CD4-positive, alpha-beta T cell treated with Interferon gamma for 1 hour (primary cell): ENCODE measurements around the gene SPTLC3.
"Not testable (repeated sequence)": the region's sequence is repeated elsewhere in the genome, so short reads cannot be mapped to it uniquely, and the experiment has no call there.

ENCODE experiments used
- DNase-seq: peaks from one replicate; pipeline ENCODE4 v3.0.0-alpha.2; 2020

The SPTLC3 gene

DNA sequence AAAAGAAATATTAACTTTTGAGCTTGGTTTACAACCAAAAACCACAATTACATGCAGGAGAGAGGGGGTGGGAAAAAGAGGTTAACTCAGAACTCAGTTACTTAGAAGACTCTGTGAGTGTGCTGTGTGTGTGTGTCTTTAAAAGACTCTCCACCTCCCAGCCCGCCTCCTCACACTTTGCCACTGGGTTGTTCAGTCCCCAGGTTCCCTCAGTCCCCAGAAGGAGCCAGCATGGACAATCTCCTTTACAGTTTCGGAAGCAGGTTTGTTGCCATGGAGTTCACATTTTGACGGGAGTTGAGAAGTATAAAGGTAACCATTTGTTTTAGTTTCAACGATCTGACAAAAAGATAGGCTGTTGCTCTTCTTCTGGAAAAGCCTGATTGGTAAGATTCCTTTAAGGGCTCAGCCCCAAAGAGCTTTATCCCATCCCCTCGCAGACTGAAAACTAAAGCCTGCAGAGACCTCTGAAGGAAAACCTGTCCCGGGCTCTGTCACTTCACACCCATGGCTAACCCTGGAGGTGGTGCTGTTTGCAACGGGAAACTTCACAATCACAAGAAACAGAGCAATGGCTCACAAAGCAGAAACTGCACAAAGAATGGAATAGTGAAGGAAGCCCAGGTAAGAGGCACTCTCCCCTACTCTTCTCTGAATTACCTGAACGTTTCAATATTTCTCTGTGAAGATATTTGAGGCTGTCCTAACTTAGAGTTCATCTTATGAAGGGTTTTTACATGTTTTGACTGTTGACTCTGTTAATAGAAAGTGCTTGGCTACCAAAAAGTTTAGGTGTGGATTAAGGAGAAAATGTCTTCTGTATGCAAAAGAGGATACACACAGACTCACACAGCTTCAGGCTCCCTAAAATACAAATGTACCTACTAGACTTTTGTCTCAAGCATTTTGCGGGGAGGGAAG lies at the start of gene SPTLC3:
Gene SPTLC3 (plus strand): TSS at position 212 of the 921 bp plus-strand sequence. CDS start 296 bp downstream, at position 508.
- no peak for DNase-seq

GRCh38 chr20:12961725-12962124 lies 47.0 kb upstream of the SPTLC3 start:
- no peak for DNase-seq

DNA sequence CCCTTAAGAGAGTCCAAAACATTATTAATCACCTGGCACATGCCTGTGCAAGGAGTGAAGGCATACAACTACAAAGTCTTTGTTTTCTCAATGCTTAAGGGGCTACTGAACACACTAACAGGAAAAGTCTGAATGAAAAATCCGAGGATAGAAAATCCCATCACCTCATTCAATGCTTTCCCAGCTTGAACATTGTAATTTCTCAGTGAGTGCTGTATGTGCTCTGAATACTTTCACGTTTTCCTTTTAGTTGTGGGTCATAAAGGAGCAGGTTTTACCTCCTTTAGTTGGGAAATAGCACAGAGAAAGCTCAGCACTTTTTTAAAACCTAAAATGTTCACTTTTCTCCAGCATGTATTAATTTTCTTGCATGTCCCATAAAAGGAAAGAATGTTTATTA lies 45.9 kb upstream of the SPTLC3 start:
- DNase-seq = no peak

DNA sequence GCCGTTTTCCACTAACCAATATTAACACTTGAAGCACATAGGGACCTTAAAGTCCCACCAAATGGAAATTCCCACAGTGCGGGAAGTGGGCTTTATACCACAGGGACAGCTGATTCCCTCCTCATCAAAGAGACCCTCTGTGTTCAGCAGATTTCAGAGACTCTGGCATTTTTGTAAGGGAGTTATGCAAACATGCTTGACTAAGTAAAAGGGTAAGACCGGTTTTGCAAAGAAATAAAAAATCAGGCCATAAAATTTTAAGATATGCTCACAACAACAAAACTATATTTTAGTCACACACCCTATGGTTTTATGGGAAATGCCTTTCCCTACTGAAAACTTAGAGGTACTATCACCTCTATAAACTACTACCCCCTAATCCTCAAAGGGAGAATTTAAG lies 45.4 kb upstream of the SPTLC3 start:
- no peak for DNase-seq

DNA sequence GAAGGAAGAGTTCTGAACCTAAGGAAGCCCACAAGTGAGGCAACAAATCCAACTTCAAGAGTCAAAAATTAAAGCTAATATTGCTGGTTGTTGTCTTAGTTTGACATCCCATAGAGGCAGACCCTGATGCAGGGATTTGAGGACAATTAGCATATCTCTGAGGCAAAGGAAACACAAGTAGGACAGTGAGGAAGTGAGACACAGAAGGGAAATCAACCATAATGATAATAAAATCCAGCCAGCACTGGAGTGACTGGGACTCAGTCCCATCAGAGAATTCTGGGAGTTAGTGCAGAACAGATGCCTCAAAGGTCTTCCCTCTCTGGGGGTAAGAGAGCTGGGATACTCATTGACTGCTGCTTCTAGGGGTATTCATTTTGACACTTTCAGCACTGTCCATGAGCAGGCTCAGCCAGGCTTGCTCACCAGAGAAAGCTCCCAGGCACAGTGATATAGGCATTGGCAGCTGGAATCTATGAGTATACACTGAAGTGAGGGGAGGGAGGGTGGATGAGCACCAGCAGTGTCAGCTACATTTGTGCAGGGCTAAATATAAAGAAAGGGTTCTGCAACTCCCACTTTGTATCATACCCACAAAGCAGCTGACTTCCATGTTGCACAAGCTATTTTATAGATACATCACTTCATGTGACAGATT lies 43.4 kb upstream of the SPTLC3 start:
- no peak for DNase-seq

DNA sequence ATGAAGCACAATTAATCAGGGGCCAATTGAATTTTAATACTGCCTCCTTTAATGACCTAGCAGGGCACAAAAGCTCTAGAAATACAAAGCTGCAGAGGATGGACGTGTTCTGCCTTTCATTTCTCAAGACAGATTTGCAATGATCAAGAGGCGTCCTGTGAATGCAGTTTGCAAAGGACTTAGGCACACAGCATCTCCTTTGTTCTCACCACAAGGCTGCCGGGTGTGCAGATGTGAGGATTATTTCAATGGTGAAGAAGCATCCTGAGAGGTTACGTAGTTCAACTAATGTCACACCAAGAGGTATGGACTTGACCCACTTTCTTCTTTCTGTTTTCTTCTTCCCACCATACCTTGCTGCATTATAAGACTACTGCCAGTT lies 42.9 kb upstream of the SPTLC3 start:
- DNase-seq = no peak

DNA sequence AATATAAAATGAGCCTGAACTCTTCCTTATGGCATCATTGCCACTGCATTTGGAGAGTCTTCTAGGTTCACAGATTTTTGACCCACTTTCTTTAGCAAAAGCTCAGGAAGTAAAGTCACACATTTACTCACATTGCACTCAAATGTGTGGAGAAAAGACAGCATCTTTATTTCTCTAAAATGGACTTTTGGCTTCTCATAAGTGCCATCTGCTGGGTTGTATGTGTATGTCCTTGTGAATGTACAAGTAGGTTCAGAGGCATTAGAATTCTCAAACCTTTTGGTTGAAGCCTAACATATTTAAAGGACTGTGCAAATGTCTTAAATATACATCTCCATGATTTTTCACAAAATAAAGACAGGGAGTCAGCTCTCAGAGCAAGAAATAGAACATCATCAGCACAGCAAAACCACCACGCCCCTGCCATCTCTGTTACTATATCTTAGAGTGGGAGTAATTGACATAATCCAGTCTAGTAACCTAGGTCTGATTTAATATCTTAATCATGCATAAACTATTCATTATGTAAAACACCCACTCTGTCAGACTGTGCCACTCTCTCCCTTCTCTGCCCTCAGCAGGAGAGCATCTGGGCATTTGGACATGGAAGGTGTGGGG lies 42.2 kb upstream of the SPTLC3 start:
- no peak for DNase-seq

DNA sequence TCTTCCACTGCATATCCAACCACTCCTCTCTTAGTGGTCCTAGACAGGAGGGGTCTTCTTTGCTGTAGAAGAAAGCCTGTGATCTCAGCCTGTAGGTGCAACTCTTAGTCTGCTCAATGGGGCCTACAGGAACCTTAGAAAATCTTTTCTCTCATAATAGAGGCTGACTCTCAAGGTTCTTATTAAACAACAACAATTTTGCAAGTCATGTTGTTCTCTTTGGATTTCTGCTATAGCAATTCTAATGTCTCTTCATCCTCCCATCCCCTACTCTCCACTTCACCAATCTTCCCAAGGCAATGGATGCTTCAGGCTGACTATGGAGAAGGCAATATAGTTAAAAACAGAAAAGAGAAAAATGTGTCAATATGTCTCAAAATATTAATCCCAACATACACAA lies 40.8 kb upstream of the SPTLC3 start:
- no peak for DNase-seq

DNA sequence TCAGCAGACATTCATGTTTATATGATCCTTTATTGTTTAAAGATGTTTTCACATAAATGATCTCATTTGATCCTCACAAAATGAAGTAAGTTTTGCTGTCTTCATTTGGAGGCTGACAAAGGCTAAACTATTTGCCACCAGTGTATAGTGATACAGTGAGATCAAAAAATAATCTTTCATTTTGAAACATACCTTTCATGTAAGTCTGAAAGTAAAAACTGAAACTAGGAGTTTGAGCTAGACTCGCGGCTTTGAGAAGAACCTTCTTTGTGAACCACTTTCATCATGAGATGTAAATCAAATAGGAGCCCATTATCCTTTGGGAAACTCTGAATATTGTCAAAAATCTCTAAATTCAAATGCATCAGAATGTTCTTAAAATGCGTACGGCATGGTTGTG lies 40.3 kb upstream of the SPTLC3 start:
- no peak for DNase-seq

DNA sequence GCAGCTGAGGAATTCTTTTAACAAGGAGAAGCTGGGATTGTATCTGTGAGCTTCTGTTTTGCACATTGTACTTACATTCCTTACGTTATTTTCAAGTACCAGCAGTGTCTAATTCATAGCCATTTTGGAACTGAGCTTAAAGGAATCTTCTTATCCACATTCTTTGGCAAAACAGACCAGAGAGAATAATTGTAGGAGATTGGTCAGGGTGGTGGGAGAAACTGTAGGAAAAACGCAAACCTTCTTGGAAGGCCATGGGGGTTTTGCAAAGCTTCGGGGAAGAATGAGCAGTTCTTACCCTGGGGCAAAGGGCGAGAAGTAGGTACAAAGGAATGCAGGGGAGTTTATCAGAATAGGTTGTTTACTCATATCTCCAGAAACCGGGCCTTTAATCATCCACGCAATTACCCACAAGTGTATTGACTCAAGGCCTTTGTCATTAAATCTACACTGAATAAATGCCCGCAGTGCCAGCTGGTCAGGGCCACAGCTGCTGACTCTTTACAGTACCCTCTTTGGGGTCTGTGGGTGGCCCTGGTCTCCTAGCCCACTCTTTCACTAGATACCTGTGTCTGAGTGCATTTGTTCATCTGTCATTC lies 39.6 kb upstream of the SPTLC3 start:
- no peak for DNase-seq

DNA sequence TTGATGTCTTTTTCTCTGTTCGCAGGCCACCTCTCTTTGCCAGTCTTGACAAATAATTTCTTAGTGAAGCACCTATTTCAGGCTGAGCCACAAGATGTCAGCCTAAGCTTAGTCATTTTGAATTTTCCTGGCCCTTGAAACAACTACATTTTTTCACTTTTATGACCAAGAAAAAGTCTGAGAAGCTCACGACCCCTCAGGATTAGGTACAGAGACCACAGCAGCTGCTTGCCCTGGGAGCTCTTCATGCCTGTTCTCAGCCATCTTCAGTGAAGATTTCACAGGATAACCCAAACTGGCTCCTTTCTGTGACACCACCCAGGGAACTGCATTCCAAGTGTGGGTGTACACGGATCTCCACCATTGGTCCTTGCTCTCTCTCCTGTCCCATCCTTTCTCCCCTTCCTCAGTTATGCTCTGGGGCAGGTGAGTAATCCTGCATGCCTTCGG lies 38.4 kb upstream of the SPTLC3 start:
- DNase-seq = no peak

DNA sequence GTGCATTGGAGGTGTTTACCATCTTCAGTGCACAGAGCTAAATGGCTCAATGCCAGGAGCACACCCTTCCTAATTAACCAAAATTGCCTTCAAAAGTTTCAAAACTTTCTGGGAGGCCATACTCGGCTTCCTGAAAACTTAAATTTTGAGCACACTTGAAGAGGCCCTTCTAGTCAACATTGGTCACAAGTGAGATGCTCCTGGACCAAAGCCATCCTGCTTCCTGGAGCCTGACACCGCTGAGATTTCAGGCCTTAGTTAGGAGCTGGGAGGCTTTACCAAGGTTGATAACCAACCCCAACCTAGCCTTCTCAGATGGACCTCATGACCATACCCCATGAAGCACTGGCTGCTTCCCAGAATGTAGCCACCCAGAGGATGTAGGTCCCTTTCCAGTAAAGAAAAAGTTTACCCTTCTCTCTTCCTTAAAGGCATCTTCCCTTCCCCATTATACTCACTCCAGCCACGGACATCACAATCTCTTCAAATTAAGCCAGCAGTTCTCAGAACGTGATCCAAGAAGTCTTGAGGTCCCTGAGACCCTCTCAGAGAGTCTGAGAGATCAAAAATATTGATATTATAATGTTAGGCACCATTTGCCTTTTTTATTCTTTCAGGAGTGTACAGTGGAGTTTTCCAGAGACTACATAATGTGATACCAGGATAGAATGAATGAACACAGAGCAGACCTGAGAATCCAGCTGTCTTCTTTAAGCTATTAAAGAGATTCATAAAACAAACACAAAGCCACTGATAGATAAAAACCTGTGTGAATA lies 32.8 kb upstream of the SPTLC3 start:
- no peak for DNase-seq

DNA sequence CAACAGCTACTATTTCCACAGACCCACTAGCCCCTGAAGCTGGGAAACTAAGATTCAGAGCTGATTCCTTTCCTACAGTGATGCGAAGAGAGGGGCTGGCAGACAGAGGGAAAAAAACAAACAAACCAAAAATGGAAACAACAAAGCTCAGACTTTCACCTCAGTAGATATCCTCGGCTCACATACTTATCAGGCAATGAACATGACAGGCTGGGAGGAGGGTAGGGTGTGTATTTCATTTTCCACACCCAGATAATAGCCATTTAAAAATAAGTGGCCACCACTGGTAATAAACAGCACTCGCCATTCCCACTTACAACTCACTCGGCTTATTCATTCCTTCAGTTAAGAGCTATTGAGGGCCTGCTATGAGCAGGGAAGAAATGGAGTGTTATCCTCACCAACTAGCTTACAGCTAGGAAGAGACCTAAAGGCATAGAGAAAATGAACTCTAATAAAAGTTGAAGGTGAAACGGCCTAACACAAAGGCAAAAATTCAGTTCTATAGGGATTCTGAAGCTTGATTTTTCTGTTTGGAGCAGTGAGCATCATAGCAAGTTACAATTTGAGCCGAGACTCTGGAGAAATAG lies 32.0 kb upstream of the SPTLC3 start:
- no peak for DNase-seq

- no peak for DNase-seq
Measured at GRCh38 chr20:12977328-12978125, 31.2 kb upstream of the SPTLC3 start.

DNA sequence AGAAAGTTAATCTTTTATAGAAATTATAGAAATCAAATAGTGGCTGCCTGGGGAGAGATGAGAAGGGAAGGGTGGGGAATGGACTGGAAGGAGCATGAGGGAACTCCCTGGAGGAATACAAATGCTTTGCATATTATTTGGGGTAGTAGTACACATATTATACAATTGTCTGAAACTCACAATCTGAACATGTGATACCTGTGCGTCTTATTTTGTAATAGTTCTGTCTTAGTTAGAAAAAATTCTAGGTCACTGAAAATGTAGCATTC lies 30.7 kb upstream of the SPTLC3 start:
- DNase-seq = no peak

DNA sequence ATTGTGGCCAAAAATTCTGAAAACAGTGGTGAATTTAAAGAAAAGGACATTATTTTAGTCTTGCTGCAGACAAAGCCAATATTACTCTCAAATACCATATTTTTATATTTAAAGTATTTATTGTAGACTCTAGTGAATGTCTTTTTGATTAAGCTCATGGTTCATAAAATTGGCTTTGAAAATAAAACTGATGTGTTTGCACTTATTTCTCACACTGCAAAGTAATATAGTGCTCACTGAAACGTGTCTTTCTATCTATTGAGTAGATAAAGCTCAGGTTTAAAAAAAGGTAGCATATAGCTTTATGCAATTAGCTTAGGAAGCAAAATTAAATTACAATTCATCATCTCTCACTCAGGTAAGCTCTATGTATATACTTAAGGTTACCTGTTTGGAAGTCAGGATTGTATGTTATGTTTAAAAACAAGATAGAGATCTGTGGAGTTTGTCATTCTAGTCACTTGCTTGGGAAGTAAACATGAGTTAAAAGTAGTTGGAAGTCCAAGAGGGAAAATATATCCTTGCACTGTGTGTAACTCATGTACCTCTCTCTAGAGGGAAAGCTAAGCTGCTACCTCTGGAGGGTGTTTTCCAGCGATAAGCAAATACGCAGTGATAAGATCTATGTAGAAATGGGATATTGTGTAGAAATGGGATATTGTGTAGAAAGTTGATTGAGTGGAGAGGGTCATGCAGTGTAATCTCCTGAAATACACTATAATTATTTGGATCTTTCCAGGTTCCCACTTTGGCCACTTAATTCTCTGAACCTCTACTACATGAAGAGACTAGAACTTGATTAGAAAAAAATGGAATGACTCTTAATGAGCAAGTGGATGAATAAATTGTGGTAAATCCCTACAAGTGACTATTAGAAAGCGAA lies 29.9 kb upstream of the SPTLC3 start:
- no peak for DNase-seq

- not testable (repeated sequence) for DNase-seq
Measured at GRCh38 chr20:12979713-12980112, 29.1 kb upstream of the SPTLC3 start.

DNA sequence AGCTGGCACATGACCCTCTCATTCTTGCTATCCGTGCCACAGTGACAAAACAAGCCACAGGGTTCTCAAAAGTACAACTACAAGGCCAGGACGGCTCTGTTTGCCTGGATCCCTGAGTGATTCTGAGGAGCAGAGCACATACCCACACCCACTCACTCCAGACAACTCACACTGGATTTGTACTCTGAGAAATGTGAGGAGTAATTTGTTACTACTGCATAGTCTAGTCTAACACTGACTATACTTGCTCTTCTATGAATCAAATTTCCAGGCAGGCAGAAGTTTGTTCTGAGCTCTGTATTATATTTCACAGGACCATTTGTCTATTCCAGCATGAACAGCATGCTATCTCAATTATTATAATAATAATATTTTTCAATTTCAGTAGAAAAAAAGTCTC lies 26.7 kb upstream of the SPTLC3 start:
- no peak for DNase-seq

- DNase-seq = no peak
Measured at GRCh38 chr20:12984069-12984765, 24.6 kb upstream of the SPTLC3 start.

DNA sequence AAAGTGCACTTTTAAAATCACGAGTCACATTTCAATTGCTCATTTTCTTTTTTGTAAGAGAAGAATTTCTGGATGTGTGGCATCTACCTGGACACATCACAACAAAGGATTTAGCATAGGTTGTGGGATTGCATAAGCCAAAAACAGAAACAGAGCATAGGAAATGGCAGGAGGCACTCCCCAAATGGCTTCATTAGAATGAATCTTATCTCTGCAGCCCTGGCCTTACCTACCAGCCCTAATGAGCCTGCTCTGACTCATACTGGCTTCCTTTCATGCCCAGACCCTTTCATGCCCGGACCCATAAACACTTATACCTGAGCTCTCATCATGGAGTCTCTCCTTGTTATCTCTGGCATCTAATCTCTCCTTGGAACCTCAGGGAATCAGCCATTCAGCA lies 23.9 kb upstream of the SPTLC3 start:
- no peak for DNase-seq
